ENCODE data around the gene GATA1. TPM values are rescaled to one million over a fixed set of nuclear protein-coding genes. Genes with fewer than 3 reads are reported as not detected.

GATA1 gene
- total RNA-seq, 1 experiment from 2014 or later, result 0.23 TPM

- no peak for DNase-seq (ENCODE audit: low read depth, low spot score)
- no peaks in the 10 kb centered on the region for H3K27me3 ChIP-seq (ENCODE audit: control insufficient read depth, insufficient read depth, low read length)
- no peak for ATAC-seq
- TF ChIP-seq, protein P1, sequence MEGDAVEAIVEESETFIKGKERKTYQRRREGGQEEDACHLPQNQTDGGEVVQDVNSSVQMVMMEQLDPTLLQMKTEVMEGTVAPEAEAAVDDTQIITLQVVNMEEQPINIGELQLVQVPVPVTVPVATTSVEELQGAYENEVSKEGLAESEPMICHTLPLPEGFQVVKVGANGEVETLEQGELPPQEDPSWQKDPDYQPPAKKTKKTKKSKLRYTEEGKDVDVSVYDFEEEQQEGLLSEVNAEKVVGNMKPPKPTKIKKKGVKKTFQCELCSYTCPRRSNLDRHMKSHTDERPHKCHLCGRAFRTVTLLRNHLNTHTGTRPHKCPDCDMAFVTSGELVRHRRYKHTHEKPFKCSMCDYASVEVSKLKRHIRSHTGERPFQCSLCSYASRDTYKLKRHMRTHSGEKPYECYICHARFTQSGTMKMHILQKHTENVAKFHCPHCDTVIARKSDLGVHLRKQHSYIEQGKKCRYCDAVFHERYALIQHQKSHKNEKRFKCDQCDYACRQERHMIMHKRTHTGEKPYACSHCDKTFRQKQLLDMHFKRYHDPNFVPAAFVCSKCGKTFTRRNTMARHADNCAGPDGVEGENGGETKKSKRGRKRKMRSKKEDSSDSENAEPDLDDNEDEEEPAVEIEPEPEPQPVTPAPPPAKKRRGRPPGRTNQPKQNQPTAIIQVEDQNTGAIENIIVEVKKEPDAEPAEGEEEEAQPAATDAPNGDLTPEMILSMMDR (IDR thresholded peaks at IDR 0.05), result no peak
- TF ChIP-seq TCF7L2 (IDR thresholded peaks at IDR 0.05; ENCODE audit: low read depth, low read length) (no peak), SIN3A (IDR thresholded peaks at IDR 0.05; ENCODE audit: borderline replicate concordance, insufficient read depth, low read depth, low read length) (no peak), REST (IDR thresholded peaks at IDR 0.05; ENCODE audit: insufficient read depth in 1 of 2, low read depth in 2 of 2, low read length in 1 of 2) (no peak), POLR2AphosphoS5 (IDR thresholded peaks at IDR 0.05; ENCODE audit: low read depth, low read length) (no peak)
- POLR2A ChIA-PET, result no interaction called here
- H3K27ac ChIP-seq (ENCODE audit: low read length), result no peak overlapping the region
- H3K36me3 ChIP-seq (ENCODE audit: control insufficient read depth, insufficient read depth, low read length), result no peaks in the 10 kb centered on the region; the same call in 1 of the 2 replicates
- no TSS peak for BruUV-seq (replicated peaks)
- no peaks in the 10 kb centered on the region for H3K4me1 ChIP-seq (ENCODE audit: control insufficient read depth, insufficient read depth, low read length)
- CTCF ChIA-PET, result no interaction called here
- in situ Hi-C loops (cut with HindIII; ENCODE audit: low pct_unique_long_range_greater_than_20kb, low sequenced_read_pairs), result no loop called here
- H3K4me3 ChIP-seq (ENCODE audit: low read depth in 2 of 2, low read length in 2 of 2), result no peak overlapping the region
- intact Hi-C loops (cut with micrococcal nuclease; ENCODE audit: unreplicated experiment), result no loop called here
- no peaks in the 10 kb centered on the region for H3K9me3 ChIP-seq (ENCODE audit: control insufficient read depth, insufficient read depth, low read depth, low read length)
These were observed 41.2 kb downstream of the GATA1 start for GRCh38 chrX:48827654-48827968.

GRCh38 chrX:48829016-48829735, 42.8 kb downstream of the GATA1 start:
- CTCF ChIA-PET, result no interaction called here
- TF ChIP-seq TCF7L2 (IDR thresholded peaks at IDR 0.05; ENCODE audit: low read depth, low read length) (no peak), SIN3A (IDR thresholded peaks at IDR 0.05; ENCODE audit: borderline replicate concordance, insufficient read depth, low read depth, low read length) (no peak), REST (IDR thresholded peaks at IDR 0.05; ENCODE audit: insufficient read depth in 1 of 2, low read depth in 2 of 2, low read length in 1 of 2) (no peak), POLR2AphosphoS5 (IDR thresholded peaks at IDR 0.05; ENCODE audit: low read depth, low read length) (no peak)
- TF ChIP-seq, protein P1 (IDR thresholded peaks at IDR 0.05), result no peak
- ATAC-seq (no peak), DNase-seq (ENCODE audit: low read depth, low spot score) (no peak)
- Histone ChIP-seq H3K27me3 (ENCODE audit: control insufficient read depth, insufficient read depth, low read length) (no peaks in the 10 kb centered on the region), H3K4me3 (ENCODE audit: low read depth in 2 of 2, low read length in 2 of 2) (no peak overlapping the region), H3K36me3 (ENCODE audit: control insufficient read depth, insufficient read depth, low read length) (no peaks in the 10 kb centered on the region), H3K9me3 (ENCODE audit: control insufficient read depth, insufficient read depth, low read depth, low read length) (no peaks in the 10 kb centered on the region), H3K27ac (ENCODE audit: low read length) (no peak overlapping the region), H3K4me1 (ENCODE audit: control insufficient read depth, insufficient read depth, low read length) (no peaks in the 10 kb centered on the region)
- intact Hi-C loops (cut with micrococcal nuclease; ENCODE audit: unreplicated experiment), result no loop called here
- POLR2A ChIA-PET, result no interaction called here
- in situ Hi-C loops (cut with HindIII; ENCODE audit: low pct_unique_long_range_greater_than_20kb, low sequenced_read_pairs), result no loop called here
- BruUV-seq (replicated peaks), result no TSS peak
